Neural crest cell (in vitro differentiated cells): Measurements from ENCODE around the gene OSBPL1A. TPM values are rescaled to one million over a fixed set of nuclear protein-coding genes. Genes with fewer than 3 reads are reported as not detected.
A peak's percentile ranks its signal among the peaks of the same experiment; 100 is the strongest.

ENCODE experiments used
- DNase-seq: peaks from one replicate; pipeline ENCODE4 v3.0.0; 2021; ENCODE audit warnings: low read depth, mixed read lengths, low spot score
- H3K27ac Mint-ChIP-seq: one replicate; pipeline ENCODE4 v1.8.0; 2021; ENCODE audit warnings: mild to moderate bottlenecking, mixed read lengths; ENCODE audit not compliant: unreplicated experiment
- H3K27me3 Mint-ChIP-seq: 2 replicates; pipeline ENCODE4 v1.8.0; 2021; ENCODE audit warnings: low read depth, mild to moderate bottlenecking, mixed read lengths
- H3K36me3 Mint-ChIP-seq: 2 replicates; pipeline ENCODE4 v1.8.0; 2021; ENCODE audit warnings: low read depth, mild to moderate bottlenecking, mixed read lengths
- H3K4me1 Mint-ChIP-seq: 2 replicates; pipeline ENCODE4 v1.8.0; 2021; ENCODE audit warnings: mixed read lengths
- H3K4me3 Mint-ChIP-seq: one replicate; pipeline ENCODE4 v1.8.0; 2021; ENCODE audit warnings: mild to moderate bottlenecking, mixed read lengths
- H3K9me3 Mint-ChIP-seq: 2 replicates; pipeline ENCODE4 v1.8.0; 2021; ENCODE audit warnings: mixed read lengths
- CTCF ChIP-seq: fragments of 200-600 bp; sonication (generic); conservative IDR thresholded peaks from 2 replicates; pipeline ENCODE4 v1.5.0; 2021; ENCODE audit warnings: antibody characterized with exemption, mild to moderate bottlenecking
- long read RNA-seq: library from polyadenylated mRNA; unstranded; transcript quantifications from one replicate; pipeline ENCODE4 v2.0.0, GENCODE V29; 2020
- total RNA-seq: library from RNA; stranded (reverse); gene quantifications from 2 replicates; pipeline ENCODE4 v1.2.1, GENCODE V29; 2021

Gene OSBPL1A
- 45.8 and 47.6 TPM in 2 replicates for total RNA-seq
- long read RNA-seq, full-length matches to known transcripts: 5 of 123 reads
- long read RNA-seq, partial matches to known transcripts: 86 of 123 reads
- long read RNA-seq, other reads (novel, unspliced or antisense): 32 of 123 reads

DNA sequence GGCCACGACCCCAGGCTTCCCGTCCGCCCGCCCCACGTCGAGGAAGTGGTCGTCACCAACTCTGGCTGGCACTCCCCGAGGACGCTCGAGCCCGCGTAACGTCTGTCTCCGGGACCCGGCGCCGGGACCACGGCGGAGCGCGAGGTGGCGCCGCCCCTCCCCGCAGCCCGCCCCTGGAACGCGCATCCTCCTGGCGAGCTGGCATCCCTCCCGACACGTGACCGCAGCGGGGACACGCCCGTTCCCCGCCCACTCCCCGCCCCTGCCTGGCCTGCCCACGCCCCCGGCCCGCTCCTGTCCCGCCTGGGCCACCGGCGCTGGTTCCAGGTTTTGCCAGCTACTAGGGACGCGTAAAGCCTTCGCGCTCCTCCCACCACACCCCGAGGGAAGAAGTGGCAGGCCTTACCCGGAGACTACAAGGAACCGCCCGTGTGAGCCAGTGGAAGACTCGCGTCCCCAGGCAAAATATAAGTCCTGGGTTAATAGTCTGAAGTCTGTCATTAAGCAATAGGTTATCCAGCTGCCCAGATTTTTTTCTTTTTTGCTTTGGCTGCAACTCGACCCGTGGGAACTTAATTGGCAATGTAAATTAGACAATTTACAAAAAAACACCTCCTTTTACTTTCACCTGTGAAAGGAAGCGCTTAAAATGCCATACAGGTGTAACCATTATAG lies at the start of gene OSBPL1A:
Gene OSBPL1A, minus strand, starts transcription at position 131 of the 675 bp plus-strand sequence. CDS start 20,291 bp downstream, outside the sequence.
- peak within 1 kb of the TSS; percentile 97 for H3K27ac Mint-ChIP-seq
- H3K36me3 Mint-ChIP-seq: no peaks in the 10 kb centered on the region
- no peaks in the 10 kb centered on the region for H3K9me3 Mint-ChIP-seq
- H3K4me3 Mint-ChIP-seq: peak within 1 kb of the TSS; percentile 89
- peak; percentile 84 for DNase-seq
- peaks cover 15% of the 10 kb centered on the region for H3K27me3 Mint-ChIP-seq
- peaks cover 32% of the 10 kb centered on the region for H3K4me1 Mint-ChIP-seq
- TF ChIP-seq CTCF: no peak

GRCh38 chr18:24446953-24447538 lies 49.4 kb upstream of the OSBPL1A start:
- no peak overlapping the region for H3K4me3 Mint-ChIP-seq
- no peak for DNase-seq
- H3K36me3 Mint-ChIP-seq: peaks cover 11% of the 10 kb centered on the region
- H3K4me1 Mint-ChIP-seq: no peaks in the 10 kb centered on the region
- H3K9me3 Mint-ChIP-seq: no peaks in the 10 kb centered on the region
- H3K27me3 Mint-ChIP-seq: no peaks in the 10 kb centered on the region
- H3K27ac Mint-ChIP-seq: no peak overlapping the region
- TF ChIP-seq CTCF: no peak

GRCh38 chr18:24446453-24446852 lies 48.8 kb upstream of the OSBPL1A start:
- H3K4me3 Mint-ChIP-seq: no peak overlapping the region
- H3K27ac Mint-ChIP-seq: no peak overlapping the region
- no peak for TF ChIP-seq CTCF
- peaks cover 13% of the 10 kb centered on the region for H3K36me3 Mint-ChIP-seq
- no peaks in the 10 kb centered on the region for H3K9me3 Mint-ChIP-seq
- no peak for DNase-seq
- no peaks in the 10 kb centered on the region for H3K4me1 Mint-ChIP-seq
- no peaks in the 10 kb centered on the region for H3K27me3 Mint-ChIP-seq

GRCh38 chr18:24443870-24444269 lies 46.2 kb upstream of the OSBPL1A start:
- H3K36me3 Mint-ChIP-seq: peaks cover 17% of the 10 kb centered on the region
- no peak overlapping the region for H3K27ac Mint-ChIP-seq
- H3K4me3 Mint-ChIP-seq: no peak overlapping the region
- TF ChIP-seq CTCF: no peak
- no peaks in the 10 kb centered on the region for H3K27me3 Mint-ChIP-seq
- no peaks in the 10 kb centered on the region for H3K9me3 Mint-ChIP-seq
- no peak for DNase-seq
- H3K4me1 Mint-ChIP-seq: no peaks in the 10 kb centered on the region

DNA sequence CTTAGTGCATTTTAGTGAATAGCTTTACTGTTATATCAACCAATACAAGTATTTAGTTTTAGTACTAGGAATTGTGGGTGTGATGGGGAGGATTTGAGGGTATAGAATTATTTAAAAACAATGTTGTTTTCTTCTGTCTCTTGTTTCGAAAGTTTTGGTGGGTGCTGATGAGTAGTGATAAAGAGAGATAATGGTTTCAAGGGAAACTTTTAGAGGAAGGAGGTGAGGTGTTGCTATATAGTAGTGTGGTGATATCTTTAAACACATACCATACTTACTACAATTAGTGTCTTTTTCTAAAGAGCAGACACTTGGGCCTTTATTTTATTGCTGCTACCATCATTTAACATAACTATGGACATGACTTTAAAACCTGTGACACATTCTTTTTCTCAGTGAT lies 39.3 kb upstream of the OSBPL1A start:
- peaks cover 31% of the 10 kb centered on the region for H3K36me3 Mint-ChIP-seq

More for the DNA sequence above, 39.3 kb upstream of the OSBPL1A start:
- TF ChIP-seq CTCF: no peak
- H3K9me3 Mint-ChIP-seq: no peaks in the 10 kb centered on the region
- no peak overlapping the region for H3K27ac Mint-ChIP-seq
- no peaks in the 10 kb centered on the region for H3K27me3 Mint-ChIP-seq
- no peak for DNase-seq
- no peak overlapping the region for H3K4me3 Mint-ChIP-seq
- no peaks in the 10 kb centered on the region for H3K4me1 Mint-ChIP-seq
